ENCODE results near the gene ZNRF4.
"Not testable (repeated sequence)": the region's sequence is repeated elsewhere in the genome, so short reads cannot be mapped to it uniquely, and the experiment has no call there.

ZNRF4 gene, protein sequence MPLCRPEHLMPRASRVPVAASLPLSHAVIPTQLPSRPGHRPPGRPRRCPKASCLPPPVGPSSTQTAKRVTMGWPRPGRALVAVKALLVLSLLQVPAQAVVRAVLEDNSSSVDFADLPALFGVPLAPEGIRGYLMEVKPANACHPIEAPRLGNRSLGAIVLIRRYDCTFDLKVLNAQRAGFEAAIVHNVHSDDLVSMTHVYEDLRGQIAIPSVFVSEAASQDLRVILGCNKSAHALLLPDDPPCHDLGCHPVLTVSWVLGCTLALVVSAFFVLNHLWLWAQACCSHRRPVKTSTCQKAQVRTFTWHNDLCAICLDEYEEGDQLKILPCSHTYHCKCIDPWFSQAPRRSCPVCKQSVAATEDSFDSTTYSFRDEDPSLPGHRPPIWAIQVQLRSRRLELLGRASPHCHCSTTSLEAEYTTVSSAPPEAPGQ

DNA sequence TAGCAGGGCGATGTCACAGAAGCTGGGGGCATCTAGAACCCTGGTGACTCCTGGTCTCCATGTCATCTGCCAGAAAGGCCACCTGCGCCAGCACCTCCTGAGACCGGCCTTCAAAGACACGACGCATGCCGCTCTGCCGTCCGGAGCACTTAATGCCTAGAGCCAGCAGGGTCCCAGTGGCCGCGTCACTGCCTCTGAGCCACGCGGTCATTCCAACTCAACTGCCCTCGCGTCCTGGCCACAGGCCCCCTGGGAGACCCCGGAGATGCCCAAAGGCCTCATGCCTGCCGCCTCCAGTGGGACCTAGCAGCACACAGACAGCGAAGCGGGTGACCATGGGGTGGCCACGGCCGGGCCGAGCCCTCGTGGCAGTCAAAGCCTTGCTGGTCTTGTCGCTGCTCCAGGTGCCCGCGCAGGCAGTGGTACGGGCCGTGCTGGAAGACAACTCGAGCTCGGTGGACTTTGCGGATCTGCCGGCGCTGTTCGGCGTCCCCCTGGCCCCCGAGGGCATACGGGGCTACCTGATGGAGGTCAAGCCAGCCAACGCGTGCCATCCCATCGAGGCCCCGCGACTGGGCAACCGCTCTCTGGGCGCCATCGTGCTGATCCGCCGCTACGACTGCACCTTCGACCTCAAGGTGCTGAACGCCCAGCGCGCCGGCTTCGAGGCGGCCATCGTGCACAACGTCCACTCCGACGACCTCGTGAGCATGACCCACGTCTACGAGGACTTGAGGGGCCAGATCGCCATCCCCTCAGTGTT, at the start of gene ZNRF4:
ZNRF4 (plus strand) TSS at position 51 of the 763 bp plus-strand sequence; CDS start at position 126, 75 bp downstream.
- no peak for DNase-seq (ENCODE audit: low read depth, low spot score)
- no peak within 1 kb of the TSS for H3K4me3 ChIP-seq (ENCODE audit: low read depth, low read length)
- CTCF ChIA-PET, result no interaction called here
- TF ChIP-seq, protein P1, sequence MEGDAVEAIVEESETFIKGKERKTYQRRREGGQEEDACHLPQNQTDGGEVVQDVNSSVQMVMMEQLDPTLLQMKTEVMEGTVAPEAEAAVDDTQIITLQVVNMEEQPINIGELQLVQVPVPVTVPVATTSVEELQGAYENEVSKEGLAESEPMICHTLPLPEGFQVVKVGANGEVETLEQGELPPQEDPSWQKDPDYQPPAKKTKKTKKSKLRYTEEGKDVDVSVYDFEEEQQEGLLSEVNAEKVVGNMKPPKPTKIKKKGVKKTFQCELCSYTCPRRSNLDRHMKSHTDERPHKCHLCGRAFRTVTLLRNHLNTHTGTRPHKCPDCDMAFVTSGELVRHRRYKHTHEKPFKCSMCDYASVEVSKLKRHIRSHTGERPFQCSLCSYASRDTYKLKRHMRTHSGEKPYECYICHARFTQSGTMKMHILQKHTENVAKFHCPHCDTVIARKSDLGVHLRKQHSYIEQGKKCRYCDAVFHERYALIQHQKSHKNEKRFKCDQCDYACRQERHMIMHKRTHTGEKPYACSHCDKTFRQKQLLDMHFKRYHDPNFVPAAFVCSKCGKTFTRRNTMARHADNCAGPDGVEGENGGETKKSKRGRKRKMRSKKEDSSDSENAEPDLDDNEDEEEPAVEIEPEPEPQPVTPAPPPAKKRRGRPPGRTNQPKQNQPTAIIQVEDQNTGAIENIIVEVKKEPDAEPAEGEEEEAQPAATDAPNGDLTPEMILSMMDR (IDR thresholded peaks at IDR 0.05; ENCODE audit: insufficient read depth, low read length, missing control alignments), result no peak
- POLR2A ChIA-PET, result no interaction called here

DNA sequence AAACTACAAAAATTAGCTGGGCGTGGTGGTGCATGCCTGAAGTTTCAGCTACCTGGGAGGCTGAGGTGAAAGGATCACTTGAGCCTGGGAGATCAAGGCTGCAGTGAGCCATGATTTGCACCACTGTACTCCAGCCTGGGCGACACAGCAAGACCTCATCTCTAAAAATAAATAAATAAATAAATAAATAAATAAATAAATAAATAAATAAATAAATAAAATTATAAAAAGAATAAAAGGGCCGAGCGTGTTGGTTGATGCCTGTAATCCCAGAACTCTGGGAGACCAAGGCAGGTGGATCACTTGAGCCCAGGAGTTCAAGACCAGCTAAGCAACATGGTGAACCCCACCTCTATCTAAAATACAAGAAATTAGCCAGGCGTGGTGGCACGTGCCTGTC, 49.0 kb upstream of the ZNRF4 start:
- H3K4me3 ChIP-seq (ENCODE audit: low read depth, low read length); DNase-seq (ENCODE audit: low read depth, low spot score); POLR2A ChIA-PET: not testable (repeated sequence)
- CTCF ChIA-PET, result interaction anchor here (0.6 kb wide), 1 partner anchor 8 kb away, joined by 3 read pairs; no protein-coding TSS in a partner anchor

DNA sequence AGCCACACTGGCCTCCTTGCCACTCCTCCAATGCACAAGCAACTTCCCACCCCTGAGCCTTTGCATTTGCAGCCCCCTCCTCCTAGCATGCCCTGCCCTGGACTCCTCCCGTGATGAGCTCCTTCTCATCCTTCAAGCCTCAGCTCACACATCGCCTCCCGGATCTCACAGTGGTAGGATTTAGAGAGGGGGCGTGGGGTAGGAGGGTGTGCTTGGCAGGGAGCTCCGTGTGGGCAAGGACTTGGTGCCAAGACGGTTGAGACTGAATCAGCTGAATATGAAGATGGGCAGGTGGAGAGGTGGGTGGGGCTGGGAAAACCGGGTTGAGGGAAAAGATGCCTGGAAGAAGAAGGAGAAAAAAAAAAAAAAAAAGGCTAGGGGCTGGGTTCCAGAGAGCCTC, 48.4 kb upstream of the ZNRF4 start:
- no peak for DNase-seq (ENCODE audit: low read depth, low spot score)
- no peak overlapping the region for H3K4me3 ChIP-seq (ENCODE audit: low read depth, low read length)
- ChIA-PET POLR2A (no interaction called here), CTCF (no interaction called here)
- TF ChIP-seq, protein P1 (IDR thresholded peaks at IDR 0.05; ENCODE audit: insufficient read depth, low read length, missing control alignments), result no peak

DNA sequence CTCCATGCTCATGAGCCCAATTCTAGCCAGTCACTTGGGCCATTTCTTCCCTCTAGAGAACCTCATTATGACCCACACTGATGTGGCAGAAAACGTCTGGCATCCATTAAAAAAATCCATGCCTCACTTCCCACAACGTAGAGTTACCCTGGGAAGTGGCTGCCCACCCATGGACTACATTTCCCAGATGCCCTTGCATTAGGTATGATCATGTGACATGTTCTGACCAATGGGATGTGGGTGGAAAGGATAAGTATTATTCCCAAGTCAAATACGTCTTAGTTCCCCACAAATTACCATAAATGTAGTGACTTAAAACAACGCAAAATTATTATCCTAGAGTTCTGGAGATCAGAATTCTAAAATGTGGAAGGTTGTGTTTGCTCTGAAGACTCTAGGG, 47.9 kb upstream of the ZNRF4 start:
- ChIA-PET CTCF (no interaction called here), POLR2A (no interaction called here)
- TF ChIP-seq, protein P1 (IDR thresholded peaks at IDR 0.05; ENCODE audit: insufficient read depth, low read length, missing control alignments), result no peak
- H3K4me3 ChIP-seq (ENCODE audit: low read depth, low read length), result no peak overlapping the region
- DNase-seq (ENCODE audit: low read depth, low spot score), result no peak

DNA sequence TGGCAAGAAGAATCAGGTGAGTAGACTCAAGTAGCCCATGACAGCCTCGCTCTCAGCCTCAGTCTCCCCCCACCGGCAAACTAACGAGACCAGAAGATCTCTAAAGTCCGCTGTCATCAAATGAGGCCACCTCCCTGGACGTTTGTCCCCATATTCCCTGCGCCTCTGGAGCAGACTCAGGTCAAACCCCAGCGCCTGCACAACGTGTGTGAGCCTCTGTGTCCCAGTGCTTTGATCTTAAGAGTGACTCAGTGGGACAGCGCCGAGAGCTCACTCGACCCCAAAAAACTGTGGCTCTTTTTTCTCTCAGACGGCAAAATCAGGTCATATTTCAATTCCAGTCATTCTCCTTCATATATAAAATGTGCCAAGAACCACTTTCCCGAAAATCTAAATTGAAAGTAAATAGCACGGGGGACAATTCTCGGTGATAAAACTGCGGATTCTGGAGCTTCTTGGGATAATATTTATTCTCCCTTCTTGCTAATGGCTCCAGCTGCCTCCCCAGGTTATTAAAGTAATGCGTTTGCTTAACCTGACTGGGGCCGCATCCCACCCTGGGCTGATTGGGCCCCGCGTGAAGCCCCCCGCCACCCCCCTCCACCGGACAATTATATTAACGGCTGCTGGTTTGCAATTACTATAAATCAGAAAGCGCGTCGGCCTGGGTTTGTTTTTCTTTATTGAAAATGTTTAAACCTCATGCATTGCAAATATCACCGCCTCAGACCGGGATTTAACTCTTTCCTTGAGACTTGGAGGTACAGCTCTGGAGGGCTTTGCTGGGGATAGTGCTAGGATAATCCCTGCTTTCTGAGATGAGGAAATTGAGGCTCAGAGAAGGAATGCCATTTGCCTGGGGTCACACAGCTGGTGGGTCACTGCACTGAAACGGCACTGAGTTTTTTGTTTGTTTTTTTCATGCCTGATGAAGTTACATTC, 37.5 kb upstream of the ZNRF4 start:
- ChIA-PET POLR2A (interaction anchor here (0.7 kb wide), 1 partner anchor 20 kb away, joined by 3 read pairs; no protein-coding TSS in a partner anchor), CTCF (no interaction called here)
- H3K4me3 ChIP-seq (ENCODE audit: low read depth, low read length), result no peak overlapping the region
- DNase-seq (ENCODE audit: low read depth, low spot score), result no peak
- TF ChIP-seq, protein P1 (IDR thresholded peaks at IDR 0.05; ENCODE audit: insufficient read depth, low read length, missing control alignments), result no peak

DNA sequence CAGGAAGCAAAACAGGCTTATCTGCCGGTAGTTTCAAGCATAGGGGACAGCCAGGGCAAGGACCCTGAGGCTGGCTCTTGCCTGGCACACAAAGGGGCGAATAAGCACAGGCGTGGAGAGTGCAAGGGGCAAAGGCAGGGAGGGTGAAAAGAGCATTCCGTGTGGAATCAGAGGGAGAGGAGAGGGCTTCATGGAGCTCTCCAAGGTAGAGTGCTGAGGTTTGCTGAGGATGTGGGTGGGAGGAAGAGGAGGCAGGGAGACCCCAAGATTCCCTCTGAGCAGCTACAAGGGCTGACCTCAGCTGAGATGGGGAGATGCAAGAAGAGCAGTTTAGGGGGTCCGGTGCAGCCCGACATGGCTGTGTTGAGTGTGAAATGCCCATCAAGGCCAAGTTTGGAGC, 36.5 kb upstream of the ZNRF4 start:
- no peak for DNase-seq (ENCODE audit: low read depth, low spot score)
- TF ChIP-seq, protein P1 (IDR thresholded peaks at IDR 0.05; ENCODE audit: insufficient read depth, low read length, missing control alignments), result no peak
- CTCF ChIA-PET, result no interaction called here
- no peak overlapping the region for H3K4me3 ChIP-seq (ENCODE audit: low read depth, low read length)
- POLR2A ChIA-PET, result no interaction called here

All from AG04449 (cell line).